ENCODE results near the gene NEUROG1.
A peak's percentile ranks its signal among the peaks of the same experiment; 100 is the strongest.

Gene NEUROG1, protein sequence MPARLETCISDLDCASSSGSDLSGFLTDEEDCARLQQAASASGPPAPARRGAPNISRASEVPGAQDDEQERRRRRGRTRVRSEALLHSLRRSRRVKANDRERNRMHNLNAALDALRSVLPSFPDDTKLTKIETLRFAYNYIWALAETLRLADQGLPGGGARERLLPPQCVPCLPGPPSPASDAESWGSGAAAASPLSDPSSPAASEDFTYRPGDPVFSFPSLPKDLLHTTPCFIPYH

DNA sequence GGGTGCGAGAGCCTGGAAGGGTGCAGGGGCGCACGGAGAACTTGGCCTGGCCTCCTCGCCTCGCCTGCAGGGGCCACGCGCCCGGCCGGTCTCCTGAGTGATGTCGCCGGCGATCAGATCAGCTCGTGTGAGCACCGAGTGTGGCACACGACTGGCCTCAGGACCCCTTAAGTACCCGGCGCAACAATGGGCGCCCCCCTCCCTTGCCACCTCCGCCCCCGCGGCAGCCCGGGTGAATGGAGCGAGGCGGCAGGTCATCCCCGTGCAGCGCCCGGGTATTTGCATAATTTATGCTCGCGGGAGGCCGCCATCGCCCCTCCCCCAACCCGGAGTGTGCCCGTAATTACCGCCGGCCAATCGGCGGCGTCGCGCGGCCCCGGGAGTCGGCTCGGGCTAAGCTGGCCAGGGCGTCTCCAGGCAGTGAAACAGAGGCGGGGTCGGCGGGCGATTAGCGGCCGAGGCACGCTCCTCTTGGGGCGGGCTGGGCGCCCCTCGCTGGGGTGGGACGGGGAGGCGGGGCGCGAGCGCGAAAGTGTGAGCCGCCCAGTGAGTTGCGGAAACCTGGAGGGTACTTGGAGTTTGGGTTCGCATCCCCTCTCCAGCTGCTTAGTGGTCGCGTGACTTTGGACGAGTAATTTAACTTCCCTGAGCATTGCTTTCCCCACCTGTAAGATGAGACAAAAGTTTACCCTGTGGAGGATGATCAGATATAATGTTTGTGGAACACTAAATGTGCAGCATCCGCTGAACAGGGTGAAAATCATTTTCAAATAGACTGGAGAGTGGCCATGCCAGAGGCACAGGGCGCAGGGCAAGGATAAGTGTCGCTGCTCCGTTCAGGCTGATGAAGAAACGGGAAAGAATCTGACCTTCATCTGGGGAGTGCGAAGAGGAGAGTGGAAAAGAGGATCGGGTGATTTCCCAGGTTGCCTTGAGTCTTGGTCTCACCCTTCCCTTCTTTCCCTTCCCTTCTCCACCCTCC, at the start of gene NEUROG1:
Gene NEUROG1, minus strand, starts transcription at position 145 of the 982 bp plus-strand sequence. CDS start 274 bp downstream, outside the sequence.
- DNase-seq (ENCODE audit: low spot score) = no peak

DNA sequence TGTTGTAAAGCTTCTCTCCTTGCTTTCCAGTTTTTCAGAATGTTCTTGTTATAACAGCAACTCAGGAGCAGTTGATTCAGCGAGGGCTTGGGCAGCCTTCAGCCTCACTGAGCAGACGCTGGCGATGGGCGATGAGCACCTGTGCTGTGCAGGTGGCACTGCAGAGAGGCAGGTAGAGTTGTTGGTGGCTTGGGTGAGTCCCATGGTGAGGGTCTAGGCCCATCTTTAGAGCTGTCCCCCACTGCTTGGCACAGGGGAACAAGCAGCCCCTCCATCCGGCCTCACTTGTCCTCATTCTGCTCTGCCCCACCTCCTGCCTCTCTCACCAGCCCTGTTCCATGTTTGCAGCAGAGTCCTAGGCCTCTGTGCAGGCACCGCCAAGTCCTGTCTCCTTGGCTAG, 49.2 kb upstream of the NEUROG1 start:
- no peak for DNase-seq (ENCODE audit: low spot score)

DNA sequence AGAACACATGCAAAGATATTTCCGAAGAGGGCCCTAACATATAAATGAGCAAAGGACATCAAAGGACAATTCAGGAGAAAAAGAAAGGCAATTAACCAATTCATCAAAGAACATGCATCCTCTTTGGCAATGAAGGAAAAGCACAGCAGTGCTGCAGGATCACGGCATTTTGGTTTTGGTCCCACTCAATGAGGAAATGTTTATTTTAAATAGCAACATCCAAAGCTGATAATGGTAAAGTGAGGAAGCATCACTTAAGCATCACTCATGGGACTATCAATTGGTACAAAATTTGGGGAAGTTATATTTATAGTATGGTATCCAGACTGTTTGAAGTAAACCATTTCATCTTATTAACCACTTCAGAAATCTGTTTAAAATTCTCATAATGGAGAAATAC, 48.5 kb upstream of the NEUROG1 start:
- DNase-seq (ENCODE audit: low spot score) = no peak

DNA sequence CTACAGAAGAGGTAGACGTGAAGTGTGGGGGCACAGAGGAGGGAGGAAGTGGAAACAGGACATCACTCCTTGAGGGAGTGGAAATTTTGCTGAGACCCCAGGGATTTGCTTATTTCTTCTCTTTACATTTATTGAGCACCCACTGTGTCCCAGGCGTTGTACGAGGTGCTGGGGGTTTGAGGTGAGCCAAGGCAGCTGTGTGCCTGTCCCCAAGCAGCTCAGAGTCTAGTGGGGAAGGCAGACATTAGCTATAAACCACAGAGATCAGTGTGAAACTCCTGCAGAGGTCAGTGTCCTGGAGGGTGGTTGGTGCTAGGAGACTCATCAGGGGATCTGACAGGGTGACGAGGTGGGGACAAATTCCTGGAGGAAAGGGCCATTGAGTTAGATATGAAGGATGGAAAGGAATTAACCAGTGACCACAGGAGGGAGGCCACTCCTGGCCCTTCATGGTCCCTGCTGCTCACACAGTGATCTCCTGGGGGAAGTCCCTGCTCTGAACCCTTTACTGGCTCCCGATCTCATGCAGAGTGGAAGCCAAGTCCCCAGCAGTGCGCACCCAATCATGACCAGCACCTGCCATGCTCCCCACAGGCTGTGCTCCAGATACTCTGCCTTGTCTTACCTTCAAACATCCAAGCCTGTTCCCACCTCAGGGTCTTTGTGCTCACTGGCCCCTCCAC, 46.5 kb upstream of the NEUROG1 start:
- no peak for DNase-seq (ENCODE audit: low spot score)

DNA sequence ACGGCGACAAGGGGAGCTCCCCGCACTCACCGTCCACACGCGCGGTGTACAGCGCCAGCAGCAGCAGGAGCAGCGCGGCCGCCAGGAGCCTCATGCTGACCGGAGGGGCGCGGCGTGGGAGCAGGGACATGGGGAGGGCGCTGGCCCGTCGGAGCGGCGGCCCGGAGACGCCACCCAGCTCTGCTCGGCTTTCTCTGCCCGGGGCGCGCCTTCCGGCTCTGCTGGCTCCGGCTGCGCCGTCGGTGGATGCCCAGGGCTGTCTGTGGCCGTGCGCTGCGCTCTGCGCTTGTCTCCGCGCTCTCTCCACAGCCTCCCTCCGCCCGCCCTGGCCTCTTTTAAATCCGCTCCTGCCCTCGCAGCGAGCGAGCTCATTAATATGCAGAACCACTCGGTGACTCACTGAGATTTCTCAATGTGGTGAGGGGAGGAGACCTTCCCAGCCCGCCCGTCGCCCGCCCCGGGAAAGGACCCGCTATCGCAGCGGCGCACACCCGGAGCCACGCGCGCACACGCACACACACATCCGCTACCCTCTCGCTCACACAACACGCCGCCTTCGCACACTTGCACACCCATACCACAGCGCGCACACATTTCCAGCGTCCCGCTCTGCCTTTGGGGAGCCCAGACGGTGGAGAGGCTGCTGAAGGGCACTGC, 43.0 kb upstream of the NEUROG1 start, which contains the start of gene CXCL14:
Gene CXCL14, minus strand, starts transcription at position 307 of the 657 bp plus-strand sequence. Its CDS starts 213 bp downstream, at position 94.
- peak; percentile 75 for DNase-seq (ENCODE audit: low spot score)

DNA sequence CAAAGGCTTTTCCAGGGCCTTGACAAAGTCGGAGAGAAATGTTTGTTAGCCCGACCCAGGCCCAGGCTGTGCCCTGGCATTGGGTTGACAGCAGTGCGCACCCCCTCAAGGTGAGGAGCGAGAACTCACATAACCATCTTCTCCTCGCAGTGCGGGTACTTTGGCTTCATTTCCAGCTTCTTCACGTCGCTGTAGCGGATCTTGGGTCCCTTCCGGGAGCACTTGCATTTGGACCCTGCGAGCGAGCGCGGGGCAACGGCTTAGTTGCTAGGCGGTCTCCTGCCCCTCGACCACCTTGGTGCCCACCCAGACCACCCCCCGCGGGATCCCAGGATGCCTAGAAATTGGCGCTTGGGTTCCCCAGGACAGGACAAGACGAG, 42.5 kb upstream of the NEUROG1 start:
- no peak for DNase-seq (ENCODE audit: low spot score)

DNA sequence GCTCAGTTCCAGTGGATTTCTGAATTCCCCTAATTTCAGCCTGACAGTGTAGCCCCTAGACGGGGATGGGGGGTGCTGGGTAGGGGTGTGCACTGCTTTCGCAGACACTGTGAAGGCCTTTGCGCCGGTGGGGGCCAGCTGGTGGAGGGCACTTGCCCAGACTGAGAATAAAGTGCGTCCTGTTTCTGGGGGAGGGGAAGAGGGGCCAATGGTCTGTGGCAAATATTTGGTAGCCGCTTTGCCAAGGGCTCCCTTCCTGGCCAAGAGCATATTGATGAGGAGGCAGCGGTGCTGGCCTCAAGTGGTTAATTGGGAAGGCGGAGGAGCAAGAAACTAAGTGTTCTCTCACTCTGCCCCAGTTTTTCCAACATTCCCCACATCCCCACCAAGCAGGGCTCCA, 41.7 kb upstream of the NEUROG1 start:
- DNase-seq (ENCODE audit: low spot score) = no peak

DNA sequence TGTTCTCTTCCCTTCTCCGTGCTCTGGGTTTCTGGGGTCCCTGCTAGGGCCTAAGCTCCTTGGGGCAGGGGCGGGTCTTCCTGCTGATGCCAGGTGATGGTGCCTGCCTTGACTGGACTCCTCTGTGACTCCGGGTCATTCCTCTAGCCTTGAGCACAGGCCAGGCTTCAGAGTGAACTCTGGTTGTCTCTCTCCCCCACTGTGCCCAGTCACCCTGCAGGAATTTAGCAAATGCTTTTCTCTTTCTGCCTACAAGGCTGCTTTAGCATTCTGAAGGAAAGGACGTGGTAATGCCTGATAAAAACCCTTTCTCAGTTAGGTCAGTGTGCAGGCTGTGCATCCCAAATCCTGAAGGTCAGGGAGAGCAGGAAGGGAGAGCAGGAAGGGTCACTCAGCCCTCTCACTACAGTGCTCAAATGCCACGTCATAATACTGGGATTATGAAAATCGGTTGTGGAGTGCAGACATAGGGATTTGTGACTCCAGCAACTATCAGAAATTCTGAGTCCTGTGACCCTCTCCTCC, 40.4 kb upstream of the NEUROG1 start:
- peak; percentile 69 for DNase-seq (ENCODE audit: low spot score)

DNA sequence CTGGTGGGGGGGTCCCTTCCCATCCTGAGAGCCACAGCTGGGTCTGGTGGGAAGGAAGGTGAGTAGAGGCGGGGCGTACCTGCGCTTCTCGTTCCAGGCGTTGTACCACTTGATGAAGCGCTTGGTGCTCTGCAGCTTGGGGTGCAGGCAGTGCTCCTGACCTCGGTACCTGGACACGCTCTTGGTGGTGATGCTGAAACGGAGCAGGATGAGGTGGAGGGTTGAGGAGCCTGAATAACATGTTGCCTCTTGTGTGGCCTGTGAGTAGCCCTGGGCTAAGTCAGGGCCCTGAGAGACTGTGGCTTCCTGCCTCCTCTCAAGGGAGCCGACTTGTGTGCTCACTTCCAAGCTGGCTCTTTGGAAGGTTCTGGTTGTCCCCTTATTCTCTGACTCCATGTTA, 38.7 kb upstream of the NEUROG1 start:
- no peak for DNase-seq (ENCODE audit: low spot score)

DNA sequence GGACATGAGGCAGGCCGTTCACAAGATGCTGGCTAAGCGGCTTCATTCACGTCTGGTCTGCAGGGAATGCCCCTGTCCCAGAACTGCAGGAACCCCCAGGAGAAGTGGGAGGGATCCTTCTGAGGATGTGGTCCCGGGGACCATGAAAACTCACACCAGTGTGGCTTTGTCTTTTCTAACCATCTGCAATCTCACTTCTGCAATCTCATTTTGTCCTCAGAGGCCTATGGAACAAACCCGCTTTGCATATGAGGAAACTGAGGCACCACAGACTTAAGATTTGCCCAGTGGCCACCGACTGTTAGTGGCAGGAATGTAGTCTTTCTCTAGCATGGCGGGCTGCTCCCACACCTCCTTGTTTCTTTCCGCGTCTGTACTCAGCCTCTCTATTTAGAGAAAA, 36.1 kb upstream of the NEUROG1 start:
- no peak for DNase-seq (ENCODE audit: low spot score)

DNA sequence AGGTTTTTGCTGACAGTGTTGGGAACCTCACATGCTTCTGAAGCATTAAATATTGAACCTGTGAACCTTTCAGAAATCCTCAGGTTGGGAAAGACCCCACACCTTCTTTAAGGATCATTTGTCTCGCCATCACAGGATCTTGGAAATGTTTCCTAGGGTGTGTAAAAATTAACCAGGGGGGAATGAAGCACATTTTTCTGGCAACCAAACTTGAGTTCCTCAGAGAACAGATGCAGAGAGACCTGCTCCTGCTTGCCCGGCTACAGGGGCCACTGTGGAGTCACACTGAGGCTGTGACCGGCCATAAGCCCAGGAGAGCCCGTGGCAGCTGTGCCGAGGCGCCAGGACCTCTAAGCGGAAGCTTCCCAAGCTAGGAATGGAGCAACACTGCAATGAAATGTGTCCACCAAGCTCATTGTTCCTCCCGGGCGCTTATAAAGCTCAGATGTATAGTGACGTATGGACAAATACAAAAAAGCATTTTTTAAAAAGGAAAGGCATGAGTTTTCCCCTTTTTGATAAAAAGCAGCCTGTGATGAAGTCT, 35.4 kb upstream of the NEUROG1 start:
- no peak for DNase-seq (ENCODE audit: low spot score)

DNA sequence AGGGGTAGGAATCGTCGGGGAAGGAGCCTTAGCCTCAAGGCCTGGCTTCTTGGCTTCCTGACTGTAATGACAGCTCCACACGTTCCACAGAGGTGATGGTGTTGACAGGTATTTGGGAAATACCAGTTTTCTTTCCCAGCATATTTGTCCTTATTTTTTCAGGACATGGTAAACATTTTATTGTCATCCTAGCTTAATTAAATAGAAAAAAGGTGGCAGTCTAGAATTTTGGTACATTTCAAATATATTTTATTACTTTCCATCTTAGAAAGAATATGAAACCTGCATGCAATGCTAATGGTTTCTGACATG, 34.6 kb upstream of the NEUROG1 start:
- no peak for DNase-seq (ENCODE audit: low spot score)

DNA sequence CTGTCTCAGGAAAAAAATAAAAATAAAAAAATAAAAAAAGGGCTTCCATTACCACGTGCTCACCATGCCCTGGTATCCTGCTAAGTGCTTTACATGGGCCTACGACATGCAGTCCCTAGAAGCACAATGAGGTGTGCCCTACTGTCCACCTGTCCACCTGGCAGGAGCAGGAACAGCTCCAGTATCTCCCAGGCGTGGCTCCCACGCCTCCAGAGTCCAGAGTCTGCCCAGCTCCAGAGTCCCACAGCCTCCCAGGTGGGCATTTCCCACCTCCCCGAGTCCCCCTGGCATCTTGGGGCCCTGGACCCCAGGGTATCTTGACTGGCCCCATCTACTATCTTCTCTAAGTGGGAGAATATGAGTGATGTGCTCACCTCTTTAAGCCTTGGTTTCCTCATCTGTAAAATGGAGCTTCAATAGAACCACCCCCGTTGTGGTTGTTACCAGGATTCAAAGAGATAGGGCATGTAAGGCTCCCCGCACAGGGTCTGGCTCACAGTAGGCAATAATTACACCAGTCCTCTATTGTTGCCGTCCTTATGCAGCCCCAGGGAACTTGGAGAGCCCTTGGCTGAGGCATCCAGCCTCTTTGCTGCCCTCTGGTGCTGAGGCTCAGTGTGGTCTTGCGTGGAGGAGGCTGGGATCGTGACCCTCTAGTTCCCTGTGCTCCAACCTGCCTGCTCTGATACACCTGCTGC, 34.1 kb upstream of the NEUROG1 start:
- DNase-seq (ENCODE audit: low spot score) = peak; percentile 48

DNA sequence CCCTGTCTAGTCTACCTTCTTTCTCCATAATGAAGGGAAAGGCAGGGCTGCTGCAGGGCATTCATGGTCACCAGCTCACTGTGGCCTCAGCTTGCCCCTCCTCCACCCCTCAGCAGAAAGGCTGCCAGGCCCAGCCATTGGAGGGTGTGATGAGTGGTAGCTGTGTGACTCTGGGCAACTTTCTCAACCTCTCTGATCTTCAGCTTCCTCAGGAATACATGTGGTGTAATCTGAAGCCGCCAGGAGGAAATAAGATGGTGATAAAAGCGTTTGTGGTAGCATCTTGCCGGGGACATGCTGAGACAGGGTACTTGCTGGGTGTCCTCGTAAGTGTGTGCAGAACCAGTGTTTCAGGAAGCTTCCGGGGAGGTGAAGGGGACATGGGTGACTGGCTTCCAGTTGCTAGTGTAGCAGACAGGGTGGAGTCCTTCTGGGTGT, 33.2 kb upstream of the NEUROG1 start:
- no peak for DNase-seq (ENCODE audit: low spot score)

DNA sequence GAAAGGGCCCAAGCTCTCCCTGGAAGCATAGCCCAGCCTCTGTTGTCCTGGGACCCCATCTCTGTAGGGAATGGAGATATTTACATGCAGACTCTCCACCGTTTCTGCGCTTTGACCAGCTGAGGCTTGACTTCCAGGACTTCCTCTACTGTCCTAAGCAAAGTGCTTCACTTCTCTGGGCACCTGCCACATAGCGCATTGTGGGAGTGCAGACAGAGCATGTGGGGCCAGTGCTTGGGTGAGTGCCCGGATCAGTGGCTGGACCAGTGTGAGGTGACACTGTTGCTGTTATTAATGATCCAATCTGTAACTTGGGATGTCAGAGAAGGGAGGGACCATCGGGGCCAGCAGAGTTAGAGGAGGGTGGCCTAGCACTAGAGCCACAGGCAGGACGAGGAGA, 32.5 kb upstream of the NEUROG1 start:
- DNase-seq (ENCODE audit: low spot score) = no peak

DNA sequence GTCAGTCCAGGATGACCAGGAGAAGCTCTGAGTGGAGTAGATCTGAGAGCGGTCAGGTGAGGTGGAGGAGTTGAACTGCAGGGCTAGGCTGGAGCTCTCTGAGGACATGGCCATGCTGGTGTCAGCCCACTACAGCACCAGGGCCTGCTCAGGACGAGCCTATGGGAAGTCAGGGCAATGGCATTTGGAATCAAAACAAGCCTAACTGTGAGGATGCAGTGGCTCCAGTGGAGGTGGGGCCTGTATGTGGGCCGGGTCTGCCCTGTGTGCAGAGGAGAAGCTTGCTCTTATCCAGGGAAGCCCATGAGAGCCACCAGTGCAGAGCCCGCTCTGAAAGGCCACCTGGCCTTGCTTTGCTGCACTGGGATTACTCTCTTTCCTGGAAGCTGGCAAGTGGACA, 31.9 kb upstream of the NEUROG1 start:
- peak; percentile 54 for DNase-seq (ENCODE audit: low spot score)

DNA sequence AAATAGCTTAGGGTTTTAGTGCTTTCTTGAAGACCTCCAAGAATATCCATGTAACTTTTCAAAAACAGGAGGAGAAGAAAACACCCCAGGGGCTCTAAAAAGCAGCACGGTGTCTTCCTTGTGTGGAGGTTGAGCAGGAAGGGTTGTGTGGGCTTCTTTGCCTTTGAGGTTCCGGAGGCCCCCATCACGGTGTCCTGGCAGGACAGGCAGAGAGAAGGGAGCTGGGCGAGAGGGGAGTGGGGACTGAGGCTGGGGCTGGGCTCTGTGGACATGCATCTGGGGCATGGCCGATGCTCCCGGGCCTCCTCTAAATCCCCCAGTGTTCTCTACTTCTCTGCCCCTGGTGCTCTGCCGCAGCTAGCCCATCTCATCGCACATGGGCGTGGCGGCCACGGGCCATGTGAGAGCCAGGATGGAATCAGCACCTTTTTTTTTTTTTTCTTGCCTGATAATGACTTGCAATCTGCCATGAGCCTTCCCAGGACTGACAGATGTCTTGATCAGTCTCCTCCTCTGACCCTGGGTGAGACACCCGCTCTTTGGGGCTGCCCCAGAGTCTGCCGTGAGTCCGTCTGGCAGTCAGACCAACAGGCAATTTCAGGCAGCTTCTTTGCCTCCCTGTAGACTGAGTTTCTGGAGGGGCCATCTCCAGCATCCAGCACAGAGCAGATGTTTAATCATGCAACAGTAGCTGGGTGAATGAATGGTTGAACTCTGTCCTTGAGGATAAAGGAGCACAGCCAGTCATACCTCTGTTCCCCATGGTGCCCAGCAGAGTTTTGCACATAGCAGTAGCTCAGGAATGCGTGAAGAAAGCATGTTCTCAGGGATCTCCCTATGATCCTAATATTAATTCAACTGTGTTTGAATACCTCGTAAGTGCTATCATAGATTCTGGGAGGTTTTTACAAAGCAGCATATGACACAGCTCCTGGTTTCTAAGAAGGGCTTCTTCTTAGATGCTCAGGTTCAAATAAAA, 30.9 kb upstream of the NEUROG1 start:
- DNase-seq (ENCODE audit: low spot score) = no peak

DNA sequence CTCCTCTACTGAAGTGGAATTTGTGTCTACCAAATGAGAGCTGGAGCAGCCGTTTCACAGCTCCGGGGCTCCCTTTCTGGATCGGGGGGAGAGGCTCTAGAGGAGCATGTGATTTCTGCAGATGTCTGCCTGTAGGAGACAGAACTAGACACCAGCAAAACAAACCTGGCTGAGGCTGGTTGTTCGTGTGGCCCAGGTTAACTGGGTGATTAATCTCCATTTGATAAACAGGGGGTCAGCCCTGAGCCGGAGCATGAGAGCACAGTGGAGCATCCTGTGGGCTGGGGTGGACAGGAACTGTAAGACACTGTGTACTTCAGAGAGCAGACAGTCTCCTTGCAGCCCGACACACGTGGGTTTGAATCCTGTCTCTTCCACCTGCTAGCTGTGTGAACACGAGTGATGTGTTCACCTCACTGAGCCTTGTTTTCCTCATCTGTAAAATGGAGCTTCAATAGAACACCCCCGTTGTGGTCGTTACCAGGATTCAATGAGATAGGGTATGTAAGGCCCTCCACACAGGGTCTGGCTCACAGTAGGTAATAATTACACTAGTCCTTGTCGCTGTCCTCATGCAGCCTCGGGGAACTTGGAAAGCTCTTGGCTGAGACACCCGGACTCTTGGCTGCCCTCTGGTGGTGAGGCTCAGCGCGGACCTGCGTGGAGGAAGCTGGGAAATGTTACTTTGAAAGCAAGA, 30.1 kb upstream of the NEUROG1 start:
- peak; percentile 76 for DNase-seq (ENCODE audit: low spot score)

DNA sequence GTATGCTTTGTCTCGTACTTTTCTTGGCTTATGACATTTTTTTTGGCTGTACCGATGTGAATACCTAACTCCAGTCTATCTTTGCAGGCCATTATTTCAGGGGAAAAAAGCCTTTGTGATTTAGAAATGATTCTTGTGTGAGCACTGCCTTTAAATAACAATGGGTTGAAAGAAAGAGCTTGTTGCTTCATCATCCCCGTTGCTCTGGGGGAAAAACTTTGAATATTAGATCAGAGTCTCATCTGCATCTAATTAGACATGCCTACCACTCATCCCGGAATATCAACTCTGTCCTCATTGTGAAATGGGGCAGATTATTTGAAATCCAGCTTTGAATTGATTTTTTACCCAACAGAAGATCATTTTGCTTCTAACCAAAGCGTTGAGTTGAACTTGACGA, 29.5 kb upstream of the NEUROG1 start:
- DNase-seq (ENCODE audit: low spot score) = no peak
